ENCODE data around the gene GLRX.

GLRX gene

DNA sequence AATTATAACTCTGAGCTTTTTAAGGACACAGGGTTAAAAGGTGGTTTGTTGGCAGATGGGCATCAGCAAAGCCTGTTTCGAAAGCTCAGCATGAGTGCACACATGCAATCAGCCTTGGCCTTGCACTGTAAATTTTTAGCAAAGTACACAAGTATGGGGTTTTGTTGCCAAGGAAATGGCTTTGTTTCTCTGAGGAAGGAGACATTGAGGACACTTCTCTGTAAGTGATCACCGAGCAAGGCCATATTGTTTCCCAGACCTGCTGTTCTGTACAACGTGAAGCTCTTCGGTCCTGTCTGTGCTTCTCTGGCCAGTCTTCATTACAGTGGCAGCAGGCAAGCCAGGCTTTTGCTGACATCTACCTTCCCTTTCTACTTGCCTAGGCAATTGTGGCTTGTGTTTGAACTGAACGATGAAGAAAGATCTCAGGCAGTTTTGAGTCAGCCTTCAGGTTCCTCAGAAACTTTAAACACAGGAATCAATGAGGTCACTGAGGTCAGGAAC lies 27.9 kb upstream of the GLRX start:
- TF ChIP-seq, protein P1, sequence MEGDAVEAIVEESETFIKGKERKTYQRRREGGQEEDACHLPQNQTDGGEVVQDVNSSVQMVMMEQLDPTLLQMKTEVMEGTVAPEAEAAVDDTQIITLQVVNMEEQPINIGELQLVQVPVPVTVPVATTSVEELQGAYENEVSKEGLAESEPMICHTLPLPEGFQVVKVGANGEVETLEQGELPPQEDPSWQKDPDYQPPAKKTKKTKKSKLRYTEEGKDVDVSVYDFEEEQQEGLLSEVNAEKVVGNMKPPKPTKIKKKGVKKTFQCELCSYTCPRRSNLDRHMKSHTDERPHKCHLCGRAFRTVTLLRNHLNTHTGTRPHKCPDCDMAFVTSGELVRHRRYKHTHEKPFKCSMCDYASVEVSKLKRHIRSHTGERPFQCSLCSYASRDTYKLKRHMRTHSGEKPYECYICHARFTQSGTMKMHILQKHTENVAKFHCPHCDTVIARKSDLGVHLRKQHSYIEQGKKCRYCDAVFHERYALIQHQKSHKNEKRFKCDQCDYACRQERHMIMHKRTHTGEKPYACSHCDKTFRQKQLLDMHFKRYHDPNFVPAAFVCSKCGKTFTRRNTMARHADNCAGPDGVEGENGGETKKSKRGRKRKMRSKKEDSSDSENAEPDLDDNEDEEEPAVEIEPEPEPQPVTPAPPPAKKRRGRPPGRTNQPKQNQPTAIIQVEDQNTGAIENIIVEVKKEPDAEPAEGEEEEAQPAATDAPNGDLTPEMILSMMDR (IDR thresholded peaks at IDR 0.05; ENCODE audit: extremely low read depth, missing control alignments): no peak
- DNase-seq (ENCODE audit: low spot score): no peak

DNA sequence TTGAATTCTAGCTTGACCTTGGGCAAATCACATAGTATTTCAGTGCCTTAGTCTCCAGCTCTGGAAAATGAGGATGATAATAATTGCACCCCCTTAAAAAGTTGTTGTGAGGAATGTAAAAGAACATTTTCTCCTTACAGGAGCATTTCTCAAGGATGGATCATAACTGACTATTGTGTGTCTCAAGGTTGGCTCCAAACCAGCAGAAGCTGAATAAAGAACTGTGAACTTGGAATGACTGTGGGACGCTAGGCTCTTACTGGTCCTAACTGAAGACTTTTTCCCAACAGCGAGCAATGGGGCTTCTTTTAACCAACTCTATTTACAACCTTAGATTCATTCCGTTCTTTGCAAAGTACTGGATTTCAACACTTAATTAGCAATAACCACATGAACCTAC lies 26.2 kb upstream of the GLRX start:
- DNase-seq (ENCODE audit: low spot score): no peak
- TF ChIP-seq, protein P1 (IDR thresholded peaks at IDR 0.05; ENCODE audit: extremely low read depth, missing control alignments): no peak

DNA sequence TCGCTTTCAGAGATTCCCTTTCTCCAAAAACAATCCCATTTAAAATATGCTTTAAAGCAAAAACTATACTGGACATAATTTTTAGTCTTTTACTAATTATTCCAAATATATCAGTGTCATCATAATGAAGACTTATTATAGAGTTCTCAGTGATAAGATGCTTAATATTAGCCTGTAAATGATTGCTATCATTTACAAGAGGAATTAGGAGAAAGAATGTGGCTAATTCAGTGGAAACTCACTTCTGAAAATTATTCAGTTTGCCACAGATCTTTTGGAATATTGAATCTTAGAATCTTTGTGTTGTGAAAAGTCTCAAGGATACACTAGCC lies 24.7 kb upstream of the GLRX start:
- DNase-seq (ENCODE audit: low spot score): no peak
- TF ChIP-seq, protein P1 (IDR thresholded peaks at IDR 0.05; ENCODE audit: extremely low read depth, missing control alignments): no peak

DNA sequence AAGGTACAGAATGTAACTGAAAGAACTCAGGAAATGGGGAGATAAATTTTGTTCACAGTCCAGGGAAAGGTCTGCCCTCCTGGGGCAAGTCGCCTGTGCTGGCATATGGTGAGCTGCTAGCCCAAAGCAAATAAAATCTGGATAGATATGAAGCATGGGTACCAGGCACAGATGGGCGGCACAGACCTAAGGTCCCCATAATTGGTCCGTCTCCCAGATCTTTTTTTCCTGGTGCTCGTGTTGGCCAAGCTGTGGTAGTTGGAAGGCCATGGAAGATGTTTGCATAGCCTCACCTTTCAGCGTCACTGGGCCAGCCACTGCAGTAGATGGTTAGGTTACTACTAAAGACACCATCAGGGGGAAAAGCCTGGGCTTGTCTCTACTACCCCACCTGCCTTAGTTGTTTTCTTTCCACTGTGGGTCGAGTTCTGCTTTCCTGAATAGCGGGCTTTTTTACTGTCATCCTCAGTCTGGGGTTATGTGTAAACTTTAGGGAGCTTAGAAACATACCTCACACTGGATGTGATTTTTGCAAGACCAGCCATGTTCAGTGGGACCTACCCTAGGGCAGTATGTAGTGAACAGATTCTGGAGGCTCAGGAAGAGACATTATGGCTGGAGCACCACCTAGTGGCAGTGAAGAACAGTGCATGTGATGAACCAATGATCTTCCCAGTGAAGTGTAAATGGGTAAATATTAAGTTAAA lies 24.2 kb upstream of the GLRX start:
- TF ChIP-seq, protein P1 (IDR thresholded peaks at IDR 0.05; ENCODE audit: extremely low read depth, missing control alignments): peak; percentile 85
- peak; percentile 86 for DNase-seq (ENCODE audit: low spot score)

DNA sequence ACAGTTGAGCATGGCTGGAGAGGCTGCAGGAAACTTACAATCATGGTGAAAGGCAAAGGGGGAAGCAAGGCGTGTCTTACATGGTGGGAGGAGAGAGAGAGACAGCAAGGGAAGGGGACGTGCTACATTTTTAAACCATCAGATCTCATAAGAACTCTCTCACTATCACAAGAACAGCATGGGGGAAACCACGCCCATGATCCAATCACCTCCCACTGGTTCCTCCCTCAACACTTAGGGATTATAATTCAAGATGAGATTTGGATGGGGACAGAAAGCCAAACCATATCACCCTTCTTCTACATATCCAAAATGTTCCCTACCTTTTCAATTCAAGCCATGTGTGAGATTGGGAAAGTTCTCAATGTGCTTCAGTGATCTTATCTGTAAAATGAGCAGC lies 22.9 kb upstream of the GLRX start:
- TF ChIP-seq, protein P1 (IDR thresholded peaks at IDR 0.05; ENCODE audit: extremely low read depth, missing control alignments): no peak
- DNase-seq (ENCODE audit: low spot score): no peak

DNA sequence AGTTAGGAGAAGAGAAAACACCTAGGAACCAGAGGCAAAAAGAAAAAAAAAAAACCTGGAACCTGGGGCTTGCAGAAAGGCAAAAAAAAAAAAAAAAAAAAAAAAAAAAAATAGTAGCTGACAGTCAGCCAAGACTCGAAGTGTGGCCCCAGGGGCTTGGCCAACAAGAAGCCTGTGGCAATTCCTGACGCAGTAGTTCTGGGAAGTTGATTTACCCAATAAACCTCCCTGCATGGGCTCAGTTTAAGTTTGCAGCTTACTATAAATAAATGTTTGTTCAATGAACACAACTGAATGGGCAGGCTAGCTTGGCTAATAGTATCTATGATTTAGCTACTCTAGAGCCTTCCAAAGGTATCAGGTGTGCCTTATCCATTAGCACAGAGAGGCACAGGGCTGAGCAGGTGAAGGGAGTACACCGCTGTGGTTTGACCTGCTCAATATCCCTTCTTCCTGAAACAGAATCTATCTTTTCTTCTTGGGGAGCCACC lies 21.3 kb upstream of the GLRX start:
- DNase-seq (ENCODE audit: low spot score): no peak
- TF ChIP-seq, protein P1 (IDR thresholded peaks at IDR 0.05; ENCODE audit: extremely low read depth, missing control alignments): no peak

DNA sequence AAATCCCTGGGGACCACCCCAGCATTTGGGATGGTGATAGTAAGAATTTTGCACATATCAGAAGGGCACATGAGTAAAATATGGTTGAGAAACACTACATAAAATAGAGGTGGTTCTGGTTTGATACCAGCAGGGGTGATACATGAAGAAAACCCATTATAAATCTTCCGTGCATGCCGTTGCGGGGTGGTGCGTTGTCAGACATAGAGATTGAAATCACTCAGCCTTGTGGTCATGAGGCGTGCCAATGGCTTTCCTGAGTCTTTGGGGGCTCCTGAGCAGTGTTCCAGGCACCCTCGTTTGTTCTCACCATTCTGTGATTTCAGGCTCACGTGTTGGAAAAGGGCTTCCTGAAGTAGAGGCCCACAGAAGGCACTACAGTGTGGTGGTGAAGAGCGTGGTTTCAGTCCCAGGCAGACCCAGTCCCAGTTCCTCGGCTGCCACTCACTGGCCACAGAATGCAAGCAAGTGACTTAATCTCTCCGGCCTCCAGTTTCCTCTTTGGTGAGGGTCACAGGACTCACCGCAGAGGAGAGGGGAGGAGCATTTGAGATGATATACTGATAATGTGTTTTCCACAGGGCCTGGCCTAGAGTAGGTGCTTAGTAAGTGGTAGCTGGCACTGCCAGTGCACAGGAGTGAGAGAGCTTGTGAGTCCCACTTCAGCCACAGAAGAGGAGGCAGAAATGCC lies 20.5 kb upstream of the GLRX start:
- DNase-seq (ENCODE audit: low spot score): peak; percentile 81
- TF ChIP-seq, protein P1 (IDR thresholded peaks at IDR 0.05; ENCODE audit: extremely low read depth, missing control alignments): peak; percentile 71
